ENCODE results near the gene ST8SIA6. TPM values are rescaled to one million over a fixed set of nuclear protein-coding genes. Genes with fewer than 3 reads are reported as not detected.

Gene ST8SIA6
- total and polyA plus RNA-seq, 9 of the 15 experiments (the other 6 are each of a cell fraction or from before 2014, with no cell fraction given): 0.69 to 6.7 (median 5.0) TPM

DNA sequence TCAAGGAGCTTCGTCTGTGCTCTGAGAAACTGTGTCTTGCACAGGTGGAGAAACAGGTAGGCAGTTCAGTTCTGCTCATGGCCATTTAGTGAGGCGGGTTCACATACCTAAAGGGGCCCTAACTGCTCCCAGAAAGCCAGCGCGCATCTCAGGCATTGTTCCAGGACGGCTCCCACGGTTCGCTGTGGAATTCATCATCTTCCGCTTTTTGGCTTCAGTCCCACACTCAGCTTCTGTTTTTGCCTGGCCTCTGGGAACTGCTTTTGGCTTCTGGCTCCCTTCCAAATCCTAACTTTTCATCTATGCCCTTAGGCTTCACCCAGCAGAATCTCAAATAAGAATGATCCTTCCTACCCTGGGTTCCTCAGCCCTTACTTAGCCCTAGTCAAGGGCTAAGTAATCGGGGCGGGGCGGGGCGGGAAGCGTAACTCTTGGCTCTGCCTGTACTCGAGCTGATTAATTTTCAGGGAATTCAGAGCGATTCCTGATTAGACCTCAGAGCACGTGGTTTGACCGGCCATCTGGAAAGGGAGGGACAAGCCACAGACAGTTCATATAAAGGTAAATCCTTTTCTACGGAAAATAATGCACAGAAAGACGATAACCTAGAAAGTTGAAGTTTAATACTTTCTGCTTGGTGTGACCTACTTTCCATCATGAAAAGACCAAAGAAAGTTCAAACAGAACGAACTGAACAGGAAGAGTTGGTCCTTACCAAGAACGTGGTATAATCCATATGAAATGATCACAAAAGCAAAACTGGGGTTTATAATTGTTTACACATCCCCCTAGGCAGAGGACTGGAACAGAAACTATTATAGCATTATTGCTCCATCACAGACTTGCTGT lies 105.7 kb downstream of the ST8SIA6 start:
- H3K9me3 ChIP-seq (replicated peaks; ENCODE audit: control insufficient read depth, insufficient read depth, low read depth, low read length): no peaks in the 10 kb centered on the region
- peak; percentile 93 for ATAC-seq
- FAIRE-seq: peak; percentile 91
- 3% methylated on average over 21 of the region's 21 CpGs for WGBS (ENCODE audit: insufficient coverage, low coverage, missing lambda C conversion rate)
- ChIA-PET POLR2A (interaction anchor here (0.5 to 1.1 kb wide), 3 partner anchors 132 to 217 kb away, joined by 3 read pairs; no protein-coding TSS in a partner anchor), CTCF (ENCODE audit: low intra/inter-chr PET ratio) (no interaction called here)
- no peaks in the 10 kb centered on the region for H3K79me2 ChIP-seq (ENCODE audit: control insufficient read depth, insufficient read depth, low read length)
- no peaks in the 10 kb centered on the region for H4K20me1 ChIP-seq (replicated peaks; ENCODE audit: control insufficient read depth, insufficient read depth, low read length)
- in situ Hi-C loops (cut with MboI) (no loop called here), intact Hi-C loops (cut with micrococcal nuclease) (no loop called here)
- H3K4me2 ChIP-seq (ENCODE audit: insufficient read depth, low read length): peak overlapping the region; percentile 66
- peaks cover 3 to 13% of the 10 kb centered on the region in 2 experiments; a peak in 3 of 5 replicates for H3K4me1 ChIP-seq (replicated peaks in 1 of 2; ENCODE audit: control insufficient read depth in 2 of 2, insufficient read depth in 2 of 2, low read length in 2 of 2)
- H3K9ac ChIP-seq (ENCODE audit: insufficient read depth in 1 of 2, low read depth in 2 of 2, low read length in 2 of 2): peak overlapping the region; percentile 37 to 41; a peak in 3 of 4 replicates
- BruUV-seq (replicated peaks): no TSS peak
- no peaks in the 10 kb centered on the region for H3K9me1 ChIP-seq (ENCODE audit: control insufficient read depth, insufficient read depth, low read length)
- DNase-seq (ENCODE audit: extremely low read depth in 1 of 4, low spot score in 3 of 4): peak; percentile 68 to 85 (median 74)
- no peaks in the 10 kb centered on the region for H3K36me3 ChIP-seq (ENCODE audit: control insufficient read depth, insufficient read depth, low read length)
- H3K4me3 ChIP-seq: peak overlapping the region; percentile 3; the same call in 1 of the 2 replicates
- peak overlapping the region; percentile 94 for H2AFZ ChIP-seq (ENCODE audit: low read depth, low read length)
- no peaks in the 10 kb centered on the region for H3K27me3 ChIP-seq (ENCODE audit: control insufficient read depth in 2 of 2, insufficient read depth in 2 of 2, low read length in 2 of 2)
- H3K27ac ChIP-seq (ENCODE audit: extremely low read depth, low read depth, low read length): peak overlapping the region; percentile 54
- TF ChIP-seq CBFA2T3 (IDR thresholded peaks at IDR 0.05) (peak; percentile 44; the same call in 1 of the 2 replicates), MEIS2 (IDR thresholded peaks at IDR 0.05; ENCODE audit: partially characterized antibody) (peak; percentile 51), FOXK2 (conservative IDR thresholded peaks at IDR 0.05 in 1 of 2, IDR thresholded peaks at IDR 0.05 in 1 of 2; ENCODE audit: low read depth in 2 of 2) (peak in 1 of 2 experiments; percentile 60; a peak in 2 of 4 replicates), PHF21A (IDR thresholded peaks at IDR 0.05; ENCODE audit: borderline replicate concordance, low read depth) (peak; percentile 28; the same call in 1 of the 2 replicates), HNRNPLL (IDR thresholded peaks at IDR 0.05; ENCODE audit: low read depth, low read length, poor library complexity, severe bottlenecking) (peak; percentile 36), TEAD2 (tag; IDR thresholded peaks at IDR 0.05) (no peak), FOSL1 (tag; conservative IDR thresholded peaks at IDR 0.05) (peak; percentile 30), MTA1 (IDR thresholded peaks at IDR 0.05; ENCODE audit: borderline replicate concordance) (0 out of 2 replicates have a peak, but pooled peaks have one; percentile 29), SOX6 (IDR thresholded peaks at IDR 0.05) (peak; percentile 59; the same call in 1 of the 2 replicates), KLF10 (CRISPR knock-in tag; IDR thresholded peaks at IDR 0.05) (no peak), NRF1 (conservative IDR thresholded peaks at IDR 0.05 in 1 of 2, IDR thresholded peaks at IDR 0.05 in 1 of 2) (peak; percentile 21 to 52; a peak in 3 of 4 replicates), ZBTB49 (CRISPR knock-in tag; IDR thresholded peaks at IDR 0.05; ENCODE audit: borderline replicate concordance) (no peak), PCBP2 (IDR thresholded peaks at IDR 0.05; ENCODE audit: low read depth, low read length, poor library complexity, severe bottlenecking) (no peak), CBX3 (IDR thresholded peaks at IDR 0.05; ENCODE audit: borderline replicate concordance in 1 of 2, low read length in 2 of 2) (peak in 1 of 2 experiments; percentile 24; a peak in 1 of 3 replicates)
- TF ChIP-seq, protein P1, sequence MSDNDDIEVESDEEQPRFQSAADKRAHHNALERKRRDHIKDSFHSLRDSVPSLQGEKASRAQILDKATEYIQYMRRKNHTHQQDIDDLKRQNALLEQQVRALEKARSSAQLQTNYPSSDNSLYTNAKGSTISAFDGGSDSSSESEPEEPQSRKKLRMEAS (CRISPR knock-in tag; IDR thresholded peaks at IDR 0.05): peak; percentile 54; the same call in 1 of the 2 replicates
- TF ChIP-seq, protein P2, sequence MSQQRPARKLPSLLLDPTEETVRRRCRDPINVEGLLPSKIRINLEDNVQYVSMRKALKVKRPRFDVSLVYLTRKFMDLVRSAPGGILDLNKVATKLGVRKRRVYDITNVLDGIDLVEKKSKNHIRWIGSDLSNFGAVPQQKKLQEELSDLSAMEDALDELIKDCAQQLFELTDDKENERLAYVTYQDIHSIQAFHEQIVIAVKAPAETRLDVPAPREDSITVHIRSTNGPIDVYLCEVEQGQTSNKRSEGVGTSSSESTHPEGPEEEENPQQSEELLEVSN (IDR thresholded peaks at IDR 0.05; ENCODE audit: borderline replicate concordance in 1 of 2, extremely low read depth in 1 of 2, insufficient read depth in 1 of 2, insufficient read length in 1 of 2, low read depth in 1 of 2, low read length in 1 of 2, poor library complexity in 1 of 2, severe bottlenecking in 1 of 2): peak in 1 of 2 experiments; percentile 43

Data from K562 (cell line).